GM12878 (cell line): ENCODE results near the gene CCDC51.

ENCODE experiments used
- CTCF ChIP-seq, 3 experiments: IDR thresholded peaks in 2 of 3; conservative IDR thresholded peaks in 1 of 3; 2 replicates each; pipeline ENCODE4 v1.5.1; 2011; ENCODE audit warnings: low read depth in 3 of 3, low read length in 3 of 3, mild to moderate bottlenecking in 3 of 3, control low read depth in 2 of 3, moderate library complexity in 2 of 3, inconsistent platforms in 1 of 3, mixed read lengths in 1 of 3; ENCODE audit not compliant: control insufficient read depth in 2 of 3, insufficient read depth in 1 of 3; ENCODE audit errors: extremely low read depth in 1 of 3
- ETV6 ChIP-seq, 2 experiments: fragments of 450-650 bp in 1 of 2; IDR thresholded peaks in 1 of 2; conservative IDR thresholded peaks in 1 of 2; 2 replicates each; pipeline ENCODE4 v1.6.1; 2014; ENCODE audit warnings: antibody characterized with exemption in 1 of 2, borderline replicate concordance in 1 of 2, low read depth in 1 of 2, mild to moderate bottlenecking in 1 of 2, moderate library complexity in 1 of 2
- FOXM1 ChIP-seq: IDR thresholded peaks from 2 replicates; pipeline ENCODE4 v1.6.1; 2012; ENCODE audit warnings: low read depth, mild to moderate bottlenecking, inconsistent platforms, low read length, moderate library complexity
- JUND ChIP-seq: IDR thresholded peaks from 2 replicates; pipeline ENCODE4 v1.6.1; 2012; ENCODE audit warnings: low read depth, mild to moderate bottlenecking, low read length, improper control_type of control experiment, moderate library complexity
- MXI1 ChIP-seq: fragments of 150-350 bp; IDR thresholded peaks from 2 replicates; pipeline ENCODE4 v1.6.1; 2011; ENCODE audit warnings: low read depth, mild to moderate bottlenecking, inconsistent platforms, low read length, improper control_type of control experiment
- MYC ChIP-seq: IDR thresholded peaks from 2 replicates; pipeline ENCODE4 v1.6.1; 2011; ENCODE audit warnings: mild to moderate bottlenecking, low read length, moderate library complexity, inconsistent platforms; ENCODE audit not compliant: insufficient read depth, insufficient replicate concordance, insufficient read length, severe bottlenecking
- NR2C2 ChIP-seq: IDR thresholded peaks from 2 replicates; pipeline ENCODE4 v1.6.1; 2011; ENCODE audit warnings: borderline replicate concordance, low read depth; ENCODE audit not compliant: control insufficient read depth, insufficient read length
- POLR2A ChIP-seq: IDR thresholded peaks from 2 replicates; pipeline ENCODE4 v1.6.1; 2011; ENCODE audit warnings: low read depth, mild to moderate bottlenecking, low read length
- POLR2AphosphoS5 ChIP-seq: IDR thresholded peaks from 2 replicates; pipeline ENCODE4 v1.6.1; 2011; ENCODE audit warnings: mild to moderate bottlenecking, low read length, inconsistent platforms
- REST ChIP-seq: IDR thresholded peaks from 2 replicates; pipeline ENCODE4 v1.6.1; 2012; ENCODE audit warnings: mild to moderate bottlenecking, low read depth, low read length

- TF ChIP-seq POLR2A (no peak), MYC (no peak), MXI1 (no peak), NR2C2 (no peak), ETV6 (conservative IDR thresholded peaks at IDR 0.05 in 1 of 2, IDR thresholded peaks at IDR 0.05 in 1 of 2; ENCODE audit: borderline replicate concordance in 1 of 2, low read depth in 1 of 2) (no peak), CTCF (IDR thresholded peaks at IDR 0.05 in 2 of 3, conservative IDR thresholded peaks at IDR 0.05 in 1 of 3; ENCODE audit: control insufficient read depth in 2 of 3, extremely low read depth in 1 of 3, insufficient read depth in 1 of 3, low read depth in 3 of 3, low read length in 3 of 3) (no peak), REST (no peak), JUND (no peak), FOXM1 (no peak), POLR2AphosphoS5 (no peak)
Measured at GRCh38 chr3:48428572-48429316, 11.2 kb downstream of the CCDC51 start.
